Gastrocnemius medialis (tissue), 4 donors: ENCODE data around the gene UNC5B.

Experiments used
- POLR2A ChIP-seq, 2 donors: fragments of 450-650 bp; IDR thresholded peaks; one replicate each; pipeline ENCODE4 v1.6.1; 2017; ENCODE audit warnings: antibody characterized with exemption in 2 of 2, mild to moderate bottlenecking in 2 of 2, moderate library complexity in 2 of 2
- TF ChIP-seq, protein P1 (sequence below), 5 experiments: fragments of 450-650 bp in 3 of 5; fragments of 200-600 bp in 2 of 5; sonication (generic) in 2 of 5; IDR thresholded peaks in 4 of 5; conservative IDR thresholded peaks in 1 of 5; 1 replicate in 4 of 5; 2 replicates in 1 of 5; pipeline ENCODE4 v1.5.1; 2016 to 2019; ENCODE audit warnings: antibody characterized with exemption in 5 of 5, mild to moderate bottlenecking in 3 of 5, moderate library complexity in 3 of 5

DNA sequence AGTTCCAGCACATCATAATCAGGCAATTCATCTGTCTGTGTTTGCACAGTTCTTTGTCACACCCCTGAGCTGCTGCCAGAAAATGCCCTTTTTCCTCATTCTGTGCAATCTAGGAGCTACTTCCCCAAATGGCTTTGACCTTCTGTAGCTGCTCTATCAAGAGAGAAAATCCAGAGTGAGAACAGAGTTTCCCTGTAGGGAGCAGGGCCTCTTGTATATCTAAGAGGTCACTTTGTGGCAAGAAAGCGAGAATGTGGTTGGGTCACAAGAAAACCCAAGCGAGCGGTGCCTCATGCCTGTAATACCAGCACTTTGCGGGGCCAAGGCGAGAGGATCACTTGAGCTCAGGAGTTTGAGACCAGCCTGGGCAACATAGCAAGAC, 131.0 kb downstream of the UNC5B start:
- TF ChIP-seq, protein P1, sequence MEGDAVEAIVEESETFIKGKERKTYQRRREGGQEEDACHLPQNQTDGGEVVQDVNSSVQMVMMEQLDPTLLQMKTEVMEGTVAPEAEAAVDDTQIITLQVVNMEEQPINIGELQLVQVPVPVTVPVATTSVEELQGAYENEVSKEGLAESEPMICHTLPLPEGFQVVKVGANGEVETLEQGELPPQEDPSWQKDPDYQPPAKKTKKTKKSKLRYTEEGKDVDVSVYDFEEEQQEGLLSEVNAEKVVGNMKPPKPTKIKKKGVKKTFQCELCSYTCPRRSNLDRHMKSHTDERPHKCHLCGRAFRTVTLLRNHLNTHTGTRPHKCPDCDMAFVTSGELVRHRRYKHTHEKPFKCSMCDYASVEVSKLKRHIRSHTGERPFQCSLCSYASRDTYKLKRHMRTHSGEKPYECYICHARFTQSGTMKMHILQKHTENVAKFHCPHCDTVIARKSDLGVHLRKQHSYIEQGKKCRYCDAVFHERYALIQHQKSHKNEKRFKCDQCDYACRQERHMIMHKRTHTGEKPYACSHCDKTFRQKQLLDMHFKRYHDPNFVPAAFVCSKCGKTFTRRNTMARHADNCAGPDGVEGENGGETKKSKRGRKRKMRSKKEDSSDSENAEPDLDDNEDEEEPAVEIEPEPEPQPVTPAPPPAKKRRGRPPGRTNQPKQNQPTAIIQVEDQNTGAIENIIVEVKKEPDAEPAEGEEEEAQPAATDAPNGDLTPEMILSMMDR (IDR thresholded peaks at IDR 0.05 in 4 of 5, conservative IDR thresholded peaks at IDR 0.05 in 1 of 5) = no peak
- TF ChIP-seq POLR2A (IDR thresholded peaks at IDR 0.05) = no peak
